ENCODE results near the gene EML5. TPM values are rescaled to one million over a fixed set of nuclear protein-coding genes. Genes with fewer than 3 reads are reported as not detected.

Gene EML5
- total and polyA plus RNA-seq, 2 experiments from 2014 or later = 0.18 to 1.6 TPM

DNA sequence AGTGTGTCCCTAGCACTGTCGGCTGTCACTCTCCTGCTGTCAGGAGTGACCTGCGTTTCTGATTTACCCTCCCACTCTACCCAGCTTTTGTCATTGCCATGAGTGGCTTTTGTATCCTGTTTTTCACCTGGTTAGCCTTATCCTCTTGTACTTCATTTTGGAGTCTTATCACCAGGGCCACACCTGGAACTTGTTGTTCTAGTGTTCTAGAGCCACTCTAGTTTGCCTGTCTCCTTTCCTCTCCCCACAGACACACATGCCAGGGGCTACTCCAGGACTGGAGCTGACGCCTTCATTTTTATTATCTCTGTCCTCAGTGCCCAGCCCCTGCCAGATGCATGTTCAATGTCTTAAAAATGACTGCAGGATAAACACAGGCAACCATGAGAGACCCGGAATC, 195.7 kb downstream of the EML5 start (continued):
- TF ChIP-seq, protein P1, sequence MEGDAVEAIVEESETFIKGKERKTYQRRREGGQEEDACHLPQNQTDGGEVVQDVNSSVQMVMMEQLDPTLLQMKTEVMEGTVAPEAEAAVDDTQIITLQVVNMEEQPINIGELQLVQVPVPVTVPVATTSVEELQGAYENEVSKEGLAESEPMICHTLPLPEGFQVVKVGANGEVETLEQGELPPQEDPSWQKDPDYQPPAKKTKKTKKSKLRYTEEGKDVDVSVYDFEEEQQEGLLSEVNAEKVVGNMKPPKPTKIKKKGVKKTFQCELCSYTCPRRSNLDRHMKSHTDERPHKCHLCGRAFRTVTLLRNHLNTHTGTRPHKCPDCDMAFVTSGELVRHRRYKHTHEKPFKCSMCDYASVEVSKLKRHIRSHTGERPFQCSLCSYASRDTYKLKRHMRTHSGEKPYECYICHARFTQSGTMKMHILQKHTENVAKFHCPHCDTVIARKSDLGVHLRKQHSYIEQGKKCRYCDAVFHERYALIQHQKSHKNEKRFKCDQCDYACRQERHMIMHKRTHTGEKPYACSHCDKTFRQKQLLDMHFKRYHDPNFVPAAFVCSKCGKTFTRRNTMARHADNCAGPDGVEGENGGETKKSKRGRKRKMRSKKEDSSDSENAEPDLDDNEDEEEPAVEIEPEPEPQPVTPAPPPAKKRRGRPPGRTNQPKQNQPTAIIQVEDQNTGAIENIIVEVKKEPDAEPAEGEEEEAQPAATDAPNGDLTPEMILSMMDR (conservative IDR thresholded peaks at IDR 0.05; ENCODE audit: low read depth in 2 of 2) = no peak
- TF ChIP-seq CREB1 (CRISPR knock-in tag; IDR thresholded peaks at IDR 0.05; ENCODE audit: low read depth) (no peak), NANOG (IDR thresholded peaks at IDR 0.05; ENCODE audit: borderline replicate concordance) (no peak), ZNF114 (CRISPR knock-in tag; IDR thresholded peaks at IDR 0.05) (no peak), EZH2phosphoT487 (IDR thresholded peaks at IDR 0.05; ENCODE audit: unreplicated experiment) (no peak)

DNA sequence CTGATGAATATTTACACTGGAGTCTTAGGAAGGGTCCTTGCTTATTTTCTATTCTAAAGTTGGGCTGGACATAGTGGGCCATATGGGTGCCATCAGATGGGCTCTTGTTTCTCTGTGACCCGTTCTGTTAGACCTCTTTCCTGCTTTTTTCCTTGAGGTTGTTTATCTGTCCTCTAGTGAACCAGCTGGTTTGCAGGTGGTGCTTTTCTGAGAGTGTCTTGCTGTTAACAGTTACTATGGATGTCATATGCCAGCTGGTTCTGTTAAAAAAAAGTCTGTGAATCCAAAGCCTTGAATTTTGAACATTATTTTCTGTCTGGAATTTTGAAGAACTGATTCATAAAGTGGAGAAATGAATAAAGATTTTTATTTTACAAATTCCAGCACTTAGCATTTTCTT, 200.7 kb downstream of the EML5 start:
- H3K27ac Mint-ChIP-seq = no peak overlapping the region
- DNase-seq (ENCODE audit: low spot score) (no peak), ATAC-seq (no peak)
- peaks cover 45% of the 10 kb centered on the region for H3K36me3 Mint-ChIP-seq (ENCODE audit: low read depth)
- TF ChIP-seq EZH2phosphoT487 (IDR thresholded peaks at IDR 0.05; ENCODE audit: unreplicated experiment) = no peak
- no peak for TF ChIP-seq CREB1 (CRISPR knock-in tag; IDR thresholded peaks at IDR 0.05; ENCODE audit: low read depth)
- TF ChIP-seq, protein P2, sequence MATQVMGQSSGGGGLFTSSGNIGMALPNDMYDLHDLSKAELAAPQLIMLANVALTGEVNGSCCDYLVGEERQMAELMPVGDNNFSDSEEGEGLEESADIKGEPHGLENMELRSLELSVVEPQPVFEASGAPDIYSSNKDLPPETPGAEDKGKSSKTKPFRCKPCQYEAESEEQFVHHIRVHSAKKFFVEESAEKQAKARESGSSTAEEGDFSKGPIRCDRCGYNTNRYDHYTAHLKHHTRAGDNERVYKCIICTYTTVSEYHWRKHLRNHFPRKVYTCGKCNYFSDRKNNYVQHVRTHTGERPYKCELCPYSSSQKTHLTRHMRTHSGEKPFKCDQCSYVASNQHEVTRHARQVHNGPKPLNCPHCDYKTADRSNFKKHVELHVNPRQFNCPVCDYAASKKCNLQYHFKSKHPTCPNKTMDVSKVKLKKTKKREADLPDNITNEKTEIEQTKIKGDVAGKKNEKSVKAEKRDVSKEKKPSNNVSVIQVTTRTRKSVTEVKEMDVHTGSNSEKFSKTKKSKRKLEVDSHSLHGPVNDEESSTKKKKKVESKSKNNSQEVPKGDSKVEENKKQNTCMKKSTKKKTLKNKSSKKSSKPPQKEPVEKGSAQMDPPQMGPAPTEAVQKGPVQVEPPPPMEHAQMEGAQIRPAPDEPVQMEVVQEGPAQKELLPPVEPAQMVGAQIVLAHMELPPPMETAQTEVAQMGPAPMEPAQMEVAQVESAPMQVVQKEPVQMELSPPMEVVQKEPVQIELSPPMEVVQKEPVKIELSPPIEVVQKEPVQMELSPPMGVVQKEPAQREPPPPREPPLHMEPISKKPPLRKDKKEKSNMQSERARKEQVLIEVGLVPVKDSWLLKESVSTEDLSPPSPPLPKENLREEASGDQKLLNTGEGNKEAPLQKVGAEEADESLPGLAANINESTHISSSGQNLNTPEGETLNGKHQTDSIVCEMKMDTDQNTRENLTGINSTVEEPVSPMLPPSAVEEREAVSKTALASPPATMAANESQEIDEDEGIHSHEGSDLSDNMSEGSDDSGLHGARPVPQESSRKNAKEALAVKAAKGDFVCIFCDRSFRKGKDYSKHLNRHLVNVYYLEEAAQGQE (IDR thresholded peaks at IDR 0.05; ENCODE audit: unreplicated experiment) = no peak
- no peaks in the 10 kb centered on the region; the same call in 1 of the 2 replicates for H4K20me1 ChIP-seq (replicated peaks; ENCODE audit: insufficient read depth)
- H3F3A ChIP-seq (replicated peaks; ENCODE audit: low read depth) = no peaks in the 10 kb centered on the region
- no peaks in the 10 kb centered on the region for H3K4me1 ChIP-seq (ENCODE audit: insufficient read depth)
- H3K4me3 Mint-ChIP-seq = no peak overlapping the region
- H3K27me3 ChIP-seq (ENCODE audit: insufficient read depth) = no peaks in the 10 kb centered on the region
- peaks cover 23% of the 10 kb centered on the region for H3K36me3 ChIP-seq (ENCODE audit: insufficient read depth)
- no peaks in the 10 kb centered on the region for H3K9me3 Mint-ChIP-seq
- no peaks in the 10 kb centered on the region for H3K4me1 Mint-ChIP-seq
- H2AFZ ChIP-seq = no peak overlapping the region
- no peaks in the 10 kb centered on the region for H3K27me3 Mint-ChIP-seq (ENCODE audit: insufficient read depth, low read depth, poor library complexity)
- H3K9me2 ChIP-seq (ENCODE audit: insufficient read depth) = no peaks in the 10 kb centered on the region
- H3K79me2 ChIP-seq (replicated peaks; ENCODE audit: insufficient read depth) = no peaks in the 10 kb centered on the region
- no peak overlapping the region for H3K4me2 ChIP-seq
- no peak overlapping the region for H3K27ac ChIP-seq (ENCODE audit: low read depth)
- no peak overlapping the region for H3K4me3 ChIP-seq

DNA sequence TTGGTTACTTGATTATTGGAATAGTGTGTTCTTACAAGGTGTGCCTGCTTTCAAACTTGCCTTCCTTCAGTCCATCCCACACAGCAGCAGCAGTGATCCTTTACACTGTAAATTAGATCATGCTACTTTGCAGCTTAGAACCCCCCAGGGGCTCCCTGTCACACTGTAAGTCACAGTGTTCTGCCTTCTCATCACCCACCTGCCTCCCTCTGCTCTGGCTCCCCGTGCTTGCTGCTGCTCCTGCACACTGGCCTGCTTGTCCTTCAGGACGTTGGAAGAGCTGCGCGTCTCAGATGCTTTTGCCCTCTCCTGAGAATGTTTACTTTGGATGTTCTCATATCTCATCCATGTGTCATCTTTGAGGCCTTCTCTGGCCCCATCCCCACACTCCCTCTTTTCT, 202.6 kb downstream of the EML5 start:
- ATAC-seq = no peak
- Histone ChIP-seq H2AFZ (no peak overlapping the region), H3K36me3 (ENCODE audit: insufficient read depth) (peaks cover 22% of the 10 kb centered on the region), H3K27me3 (ENCODE audit: insufficient read depth) (no peaks in the 10 kb centered on the region), H3K4me3 (no peak overlapping the region), H3K4me2 (no peak overlapping the region), H3K9me2 (ENCODE audit: insufficient read depth) (no peaks in the 10 kb centered on the region), H4K20me1 (replicated peaks; ENCODE audit: insufficient read depth) (no peaks in the 10 kb centered on the region; the same call in none of the 2 replicates), H3F3A (replicated peaks; ENCODE audit: low read depth) (no peaks in the 10 kb centered on the region), H3K4me1 (ENCODE audit: insufficient read depth) (no peaks in the 10 kb centered on the region), H3K27ac (ENCODE audit: low read depth) (no peak overlapping the region), H3K79me2 (replicated peaks; ENCODE audit: insufficient read depth) (no peaks in the 10 kb centered on the region)
- Mint-ChIP-seq H3K4me1 (no peaks in the 10 kb centered on the region), H3K27ac (no peak overlapping the region), H3K36me3 (ENCODE audit: low read depth) (peaks cover 50% of the 10 kb centered on the region), H3K27me3 (ENCODE audit: insufficient read depth, low read depth, poor library complexity) (no peaks in the 10 kb centered on the region), H3K9me3 (no peaks in the 10 kb centered on the region), H3K4me3 (no peak overlapping the region)
- DNase-seq (ENCODE audit: low spot score) = no peak
- TF ChIP-seq CREB1 (CRISPR knock-in tag; IDR thresholded peaks at IDR 0.05; ENCODE audit: low read depth) (no peak), POLR2AphosphoS5 (IDR thresholded peaks at IDR 0.05; ENCODE audit: low read depth) (no peak)
- TF ChIP-seq, protein P3, sequence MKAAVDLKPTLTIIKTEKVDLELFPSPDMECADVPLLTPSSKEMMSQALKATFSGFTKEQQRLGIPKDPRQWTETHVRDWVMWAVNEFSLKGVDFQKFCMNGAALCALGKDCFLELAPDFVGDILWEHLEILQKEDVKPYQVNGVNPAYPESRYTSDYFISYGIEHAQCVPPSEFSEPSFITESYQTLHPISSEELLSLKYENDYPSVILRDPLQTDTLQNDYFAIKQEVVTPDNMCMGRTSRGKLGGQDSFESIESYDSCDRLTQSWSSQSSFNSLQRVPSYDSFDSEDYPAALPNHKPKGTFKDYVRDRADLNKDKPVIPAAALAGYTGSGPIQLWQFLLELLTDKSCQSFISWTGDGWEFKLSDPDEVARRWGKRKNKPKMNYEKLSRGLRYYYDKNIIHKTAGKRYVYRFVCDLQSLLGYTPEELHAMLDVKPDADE (IDR thresholded peaks at IDR 0.05) = no peak
- TF ChIP-seq, protein P2 (IDR thresholded peaks at IDR 0.05; ENCODE audit: unreplicated experiment) = no peak
- TF ChIP-seq, protein P1 (conservative IDR thresholded peaks at IDR 0.05; ENCODE audit: low read depth in 2 of 2) = no peak

Data from GM23338 (cell line).